GM13976 (cell line): ENCODE measurements around the gene RBMS1.

Experiments used
- DNase-seq: peaks from one replicate; pipeline ENCODE4 v3.0.0; 2012; ENCODE audit warnings: low spot score
- in situ Hi-C: fragments of 300-500 bp; cut with MboI; formaldehyde crosslinking; loops from one replicate; pipeline ENCODE4 v1.12.0; 2022; ENCODE audit warnings: low sequenced_read_pairs, mixed read lengths, inconsistent platforms; ENCODE audit not compliant: unreplicated experiment
- TF ChIP-seq, protein P1 (sequence below): IDR thresholded peaks from 2 replicates; pipeline ENCODE4 v1.5.1; 2012; ENCODE audit warnings: borderline replicate concordance, mild to moderate bottlenecking; ENCODE audit not compliant: insufficient read depth; ENCODE audit errors: extremely low read depth, missing control alignments, control extremely low read depth

The RBMS1 gene

GRCh38 chr2:160291382-160291781, 202.2 kb downstream of the RBMS1 start:
- in situ Hi-C loops, result no loop called here
- TF ChIP-seq, protein P1, sequence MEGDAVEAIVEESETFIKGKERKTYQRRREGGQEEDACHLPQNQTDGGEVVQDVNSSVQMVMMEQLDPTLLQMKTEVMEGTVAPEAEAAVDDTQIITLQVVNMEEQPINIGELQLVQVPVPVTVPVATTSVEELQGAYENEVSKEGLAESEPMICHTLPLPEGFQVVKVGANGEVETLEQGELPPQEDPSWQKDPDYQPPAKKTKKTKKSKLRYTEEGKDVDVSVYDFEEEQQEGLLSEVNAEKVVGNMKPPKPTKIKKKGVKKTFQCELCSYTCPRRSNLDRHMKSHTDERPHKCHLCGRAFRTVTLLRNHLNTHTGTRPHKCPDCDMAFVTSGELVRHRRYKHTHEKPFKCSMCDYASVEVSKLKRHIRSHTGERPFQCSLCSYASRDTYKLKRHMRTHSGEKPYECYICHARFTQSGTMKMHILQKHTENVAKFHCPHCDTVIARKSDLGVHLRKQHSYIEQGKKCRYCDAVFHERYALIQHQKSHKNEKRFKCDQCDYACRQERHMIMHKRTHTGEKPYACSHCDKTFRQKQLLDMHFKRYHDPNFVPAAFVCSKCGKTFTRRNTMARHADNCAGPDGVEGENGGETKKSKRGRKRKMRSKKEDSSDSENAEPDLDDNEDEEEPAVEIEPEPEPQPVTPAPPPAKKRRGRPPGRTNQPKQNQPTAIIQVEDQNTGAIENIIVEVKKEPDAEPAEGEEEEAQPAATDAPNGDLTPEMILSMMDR, result no peak
- DNase-seq, result no peak

DNA sequence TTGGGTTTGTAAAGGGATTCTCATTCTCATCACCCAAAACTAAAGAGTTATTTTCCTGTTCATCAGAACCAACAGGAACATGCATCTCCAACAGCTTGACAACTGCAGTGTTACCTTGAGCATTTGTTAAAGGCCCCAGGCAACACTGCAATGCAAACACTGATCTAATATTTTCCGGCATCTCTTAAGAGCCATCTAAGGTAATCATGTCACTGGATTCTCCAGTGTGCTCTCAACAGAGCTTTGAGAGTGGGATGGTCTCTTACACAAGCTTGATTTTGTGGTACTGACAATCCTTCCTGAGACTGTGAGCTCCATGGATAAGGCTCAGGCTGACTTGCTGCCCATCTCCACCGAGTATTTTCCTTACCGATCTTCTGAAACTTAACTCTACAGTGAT, 203.0 kb downstream of the RBMS1 start:
- DNase-seq, result no peak
- TF ChIP-seq, protein P1, result no peak
- in situ Hi-C loops, result no loop called here

DNA sequence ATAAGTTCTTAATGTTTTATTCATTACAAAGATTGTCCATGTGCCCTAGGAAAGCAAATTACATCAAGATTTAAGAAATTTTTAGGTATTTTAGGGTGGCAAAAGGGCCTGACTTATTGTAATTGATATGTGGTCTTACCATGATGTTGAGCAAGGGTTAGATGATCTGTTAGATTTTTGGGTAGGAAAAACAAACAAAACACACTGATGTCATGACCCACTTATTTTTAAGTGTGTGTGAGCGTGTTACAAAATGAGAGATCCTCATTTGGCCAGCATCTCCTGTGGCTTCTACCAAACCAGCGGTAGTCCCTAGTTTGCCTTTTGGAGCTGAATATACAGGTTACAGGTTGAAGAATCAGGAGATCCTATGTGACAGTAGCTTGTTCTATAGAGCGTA, 203.8 kb downstream of the RBMS1 start:
- DNase-seq, result no peak
- TF ChIP-seq, protein P1, result no peak

GRCh38 chr2:160289126-160289525, 204.5 kb downstream of the RBMS1 start:
- in situ Hi-C loops, result no loop called here
- DNase-seq, result no peak
- TF ChIP-seq, protein P1, result no peak

More for the DNA sequence above, 203.8 kb downstream of the RBMS1 start:
- in situ Hi-C loops, result no loop called here

GRCh38 chr2:160288324-160288723, 205.3 kb downstream of the RBMS1 start:
- TF ChIP-seq, protein P1, result no peak
- DNase-seq, result no peak
- in situ Hi-C loops, result no loop called here

GRCh38 chr2:160287476-160287875, 206.1 kb downstream of the RBMS1 start:
- in situ Hi-C loops, result no loop called here
- TF ChIP-seq, protein P1, result no peak
- DNase-seq, result no peak

- in situ Hi-C loops, result no loop called here
- DNase-seq, result no peak
- TF ChIP-seq, protein P1, result no peak
These were observed 207.1 kb downstream of the RBMS1 start for GRCh38 chr2:160286551-160286950.
